ENCODE results near the gene TERC.
A peak's percentile ranks its signal among the peaks of the same experiment; 100 is the strongest.

Gene TERC

GRCh38 chr3:169764882-169765612 lies at the start of gene TERC:
TERC (minus strand) TSS chr3:169765060.
- DNase-seq (ENCODE audit: low spot score) = peak; percentile 97

GRCh38 chr3:169813757-169814517 lies 49.1 kb upstream of the TERC start:
- peak; percentile 77 for DNase-seq (ENCODE audit: low spot score)

GRCh38 chr3:169813278-169813677 lies 48.4 kb upstream of the TERC start:
- no peak for DNase-seq (ENCODE audit: low spot score)

- DNase-seq (ENCODE audit: low spot score) = peak; percentile 72
Observed at GRCh38 chr3:169812332-169813235, 47.7 kb upstream of the TERC start, which contains the start of the genes LRRC34 and LRRIQ4. LRRC34 (minus strand) TSS chr3:169812904; CDS start chr3:169812548, 356 bp downstream. LRRIQ4 (plus strand) TSS chr3:169812870; CDS start chr3:169821922, 9,052 bp downstream.

- no peak for DNase-seq (ENCODE audit: low spot score)
Observed at GRCh38 chr3:169811631-169812331, 46.9 kb upstream of the TERC start.

- no peak for DNase-seq (ENCODE audit: low spot score)
Observed at GRCh38 chr3:169809230-169809795, 44.5 kb upstream of the TERC start.

- DNase-seq (ENCODE audit: low spot score) = no peak
Observed at GRCh38 chr3:169804681-169805080, 39.8 kb upstream of the TERC start.

- no peak for DNase-seq (ENCODE audit: low spot score)
Observed at GRCh38 chr3:169792359-169792758, 27.5 kb upstream of the TERC start.

- no peak for DNase-seq (ENCODE audit: low spot score)
Observed at GRCh38 chr3:169790687-169791429, 26.0 kb upstream of the TERC start.

- DNase-seq (ENCODE audit: low spot score) = no peak
Observed at GRCh38 chr3:169790219-169790618, 25.4 kb upstream of the TERC start.

GRCh38 chr3:169787791-169788190 lies 22.9 kb upstream of the TERC start:
- DNase-seq (ENCODE audit: low spot score) = no peak

- no peak for DNase-seq (ENCODE audit: low spot score)
Observed at GRCh38 chr3:169787120-169787519, 22.3 kb upstream of the TERC start.

- no peak for DNase-seq (ENCODE audit: low spot score)
Observed at GRCh38 chr3:169781209-169781855, 16.5 kb upstream of the TERC start.

GRCh38 chr3:169780742-169781141 lies 15.9 kb upstream of the TERC start:
- no peak for DNase-seq (ENCODE audit: low spot score)

- no peak for DNase-seq (ENCODE audit: low spot score)
Observed at GRCh38 chr3:169777822-169778221, 13.0 kb upstream of the TERC start.

GRCh38 chr3:169774186-169774585 lies 9.3 kb upstream of the TERC start:
- DNase-seq (ENCODE audit: low spot score) = no peak

GRCh38 chr3:169772897-169773816 lies 8.3 kb upstream of the TERC start, which contains the start of gene MYNN:
MYNN (plus strand) TSS chr3:169773396; CDS start chr3:169774296, 900 bp downstream.
- DNase-seq (ENCODE audit: low spot score) = peak; percentile 89

- DNase-seq (ENCODE audit: low spot score) = peak; percentile 54
Observed at GRCh38 chr3:169772305-169772896, 7.5 kb upstream of the TERC start.
